ENCODE measurements around the gene STMN3.
A peak's percentile ranks its signal among the peaks of the same experiment; 100 is the strongest.

STMN3 gene

DNA sequence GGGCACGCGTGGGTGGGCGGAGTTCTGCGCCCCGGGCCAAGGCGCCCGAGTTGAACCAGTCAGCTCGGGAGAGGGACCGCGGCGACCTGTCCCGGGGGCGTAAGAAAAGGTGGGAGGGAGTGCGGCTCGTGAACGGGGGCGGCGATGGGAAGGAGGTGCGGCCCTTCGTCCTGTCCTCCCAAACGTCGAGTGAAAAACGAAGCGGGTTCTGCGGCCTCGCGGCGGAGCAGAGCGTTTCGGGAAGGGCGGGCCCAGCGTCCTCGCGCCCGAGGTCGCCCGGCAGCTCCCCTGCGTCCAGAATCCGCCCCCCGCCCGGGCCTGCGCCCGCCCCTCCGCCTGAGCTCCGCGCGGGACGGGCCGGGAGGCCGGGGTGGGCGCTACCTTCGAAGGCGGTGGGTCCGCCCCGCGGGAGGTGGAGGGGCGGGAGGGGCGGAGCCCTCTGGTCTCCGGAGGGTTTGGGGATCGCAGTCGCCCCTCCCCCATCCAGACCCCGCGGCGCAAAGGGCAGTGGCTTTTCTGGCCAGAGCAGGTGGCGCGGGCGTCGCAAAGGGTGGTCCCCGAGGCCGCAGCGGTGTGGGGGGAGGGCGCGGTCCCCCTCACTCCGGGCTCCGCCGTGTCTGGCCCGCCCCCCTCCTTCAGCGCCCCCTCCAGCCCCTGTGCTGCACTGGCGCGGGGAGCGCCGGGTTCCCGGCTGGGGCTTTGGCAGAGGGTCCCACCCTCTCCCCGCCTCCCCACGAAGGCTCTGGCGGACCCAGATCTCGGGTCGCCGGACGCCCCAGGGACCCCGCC, 838 bp downstream of the STMN3 start (continued):
- TF ChIP-seq ZBTB7A (tag by site-specific recombination; IDR thresholded peaks at IDR 0.05; ENCODE audit: low read depth) (0 out of 2 replicates have a peak, but pooled peaks have one; percentile 20), ZNF133 (tag by site-specific recombination; IDR thresholded peaks at IDR 0.05) (no peak), ZNF677 (tag by site-specific recombination; IDR thresholded peaks at IDR 0.05) (no peak), ZNF561 (tag by site-specific recombination; IDR thresholded peaks at IDR 0.05; ENCODE audit: borderline replicate concordance) (peak; percentile 75), ZBTB21 (tag by site-specific recombination; IDR thresholded peaks at IDR 0.05) (no peak), ZNF112 (tag by site-specific recombination; IDR thresholded peaks at IDR 0.05) (no peak), PATZ1 (tag by site-specific recombination; IDR thresholded peaks at IDR 0.05) (peak; percentile 34), ZBTB48 (tag by site-specific recombination; IDR thresholded peaks at IDR 0.05) (no peak), GLI2 (tag by site-specific recombination; IDR thresholded peaks at IDR 0.05; ENCODE audit: borderline replicate concordance, low read depth) (no peak), ZBTB44 (tag by site-specific recombination; IDR thresholded peaks at IDR 0.05) (no peak), GLIS2 (tag by site-specific recombination; IDR thresholded peaks at IDR 0.05) (peak; percentile 67), ZNF777 (tag by site-specific recombination; IDR thresholded peaks at IDR 0.05; ENCODE audit: borderline replicate concordance) (no peak), EGR2 (tag by site-specific recombination; IDR thresholded peaks at IDR 0.05; ENCODE audit: low read depth) (peak; percentile 89), ZNF513 (tag by site-specific recombination; IDR thresholded peaks at IDR 0.05) (no peak), ZNF416 (tag by site-specific recombination; IDR thresholded peaks at IDR 0.05) (no peak), ZSCAN18 (tag by site-specific recombination; IDR thresholded peaks at IDR 0.05) (no peak), ZBTB1 (tag by site-specific recombination; IDR thresholded peaks at IDR 0.05) (no peak), PBX3 (CRISPR knock-in tag; IDR thresholded peaks at IDR 0.05) (no peak; the same call in 1 of the 2 replicates), ZNF354C (tag by site-specific recombination; IDR thresholded peaks at IDR 0.05; ENCODE audit: borderline replicate concordance, low read depth) (no peak), TRIM28 (IDR thresholded peaks at IDR 0.05; ENCODE audit: borderline replicate concordance, low read length) (no peak), KLF7 (tag by site-specific recombination; IDR thresholded peaks at IDR 0.05; ENCODE audit: borderline replicate concordance) (peak; percentile 28), ZNF366 (tag by site-specific recombination; conservative IDR thresholded peaks at IDR 0.05) (no peak)
- TF ChIP-seq, protein P1, sequence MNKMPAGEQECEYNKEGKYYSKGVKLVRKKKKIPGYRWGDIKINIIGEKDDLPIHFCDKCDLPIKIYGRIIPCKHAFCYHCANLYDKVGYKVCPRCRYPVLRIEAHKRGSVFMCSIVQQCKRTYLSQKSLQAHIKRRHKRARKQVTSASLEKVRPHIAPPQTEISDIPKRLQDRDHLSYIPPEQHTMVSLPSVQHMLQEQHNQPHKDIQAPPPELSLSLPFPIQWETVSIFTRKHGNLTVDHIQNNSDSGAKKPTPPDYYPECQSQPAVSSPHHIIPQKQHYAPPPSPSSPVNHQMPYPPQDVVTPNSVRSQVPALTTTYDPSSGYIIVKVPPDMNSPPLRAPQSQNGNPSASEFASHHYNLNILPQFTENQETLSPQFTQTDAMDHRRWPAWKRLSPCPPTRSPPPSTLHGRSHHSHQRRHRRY (tag by site-specific recombination; IDR thresholded peaks at IDR 0.05): no peak
- TF ChIP-seq, protein P2, sequence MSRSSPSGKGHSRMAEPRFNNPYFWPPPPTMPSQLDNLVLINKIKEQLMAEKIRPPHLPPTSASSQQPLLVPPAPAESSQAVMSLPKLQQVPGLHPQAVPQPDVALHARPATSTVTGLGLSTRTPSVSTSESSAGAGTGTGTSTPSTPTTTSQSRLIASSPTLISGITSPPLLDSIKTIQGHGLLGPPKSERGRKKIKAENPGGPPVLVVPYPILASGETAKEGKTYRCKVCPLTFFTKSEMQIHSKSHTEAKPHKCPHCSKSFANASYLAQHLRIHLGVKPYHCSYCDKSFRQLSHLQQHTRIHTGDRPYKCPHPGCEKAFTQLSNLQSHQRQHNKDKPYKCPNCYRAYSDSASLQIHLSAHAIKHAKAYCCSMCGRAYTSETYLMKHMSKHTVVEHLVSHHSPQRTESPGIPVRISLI (tag by site-specific recombination; IDR thresholded peaks at IDR 0.05): no peak
- TF ChIP-seq, protein P3, sequence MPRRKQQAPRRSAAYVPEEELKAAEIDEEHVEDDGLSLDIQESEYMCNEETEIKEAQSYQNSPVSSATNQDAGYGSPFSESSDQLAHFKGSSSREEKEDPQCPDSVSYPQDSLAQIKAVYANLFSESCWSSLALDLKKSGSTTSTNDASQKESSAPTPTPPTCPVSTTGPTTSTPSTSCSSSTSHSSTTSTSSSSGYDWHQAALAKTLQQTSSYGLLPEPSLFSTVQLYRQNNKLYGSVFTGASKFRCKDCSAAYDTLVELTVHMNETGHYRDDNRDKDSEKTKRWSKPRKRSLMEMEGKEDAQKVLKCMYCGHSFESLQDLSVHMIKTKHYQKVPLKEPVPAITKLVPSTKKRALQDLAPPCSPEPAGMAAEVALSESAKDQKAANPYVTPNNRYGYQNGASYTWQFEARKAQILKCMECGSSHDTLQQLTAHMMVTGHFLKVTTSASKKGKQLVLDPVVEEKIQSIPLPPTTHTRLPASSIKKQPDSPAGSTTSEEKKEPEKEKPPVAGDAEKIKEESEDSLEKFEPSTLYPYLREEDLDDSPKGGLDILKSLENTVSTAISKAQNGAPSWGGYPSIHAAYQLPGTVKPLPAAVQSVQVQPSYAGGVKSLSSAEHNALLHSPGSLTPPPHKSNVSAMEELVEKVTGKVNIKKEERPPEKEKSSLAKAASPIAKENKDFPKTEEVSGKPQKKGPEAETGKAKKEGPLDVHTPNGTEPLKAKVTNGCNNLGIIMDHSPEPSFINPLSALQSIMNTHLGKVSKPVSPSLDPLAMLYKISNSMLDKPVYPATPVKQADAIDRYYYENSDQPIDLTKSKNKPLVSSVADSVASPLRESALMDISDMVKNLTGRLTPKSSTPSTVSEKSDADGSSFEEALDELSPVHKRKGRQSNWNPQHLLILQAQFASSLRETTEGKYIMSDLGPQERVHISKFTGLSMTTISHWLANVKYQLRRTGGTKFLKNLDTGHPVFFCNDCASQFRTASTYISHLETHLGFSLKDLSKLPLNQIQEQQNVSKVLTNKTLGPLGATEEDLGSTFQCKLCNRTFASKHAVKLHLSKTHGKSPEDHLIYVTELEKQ (tag by site-specific recombination; IDR thresholded peaks at IDR 0.05; ENCODE audit: borderline replicate concordance): no peak

Measured in HEK293 (cell line).